Mesothelial cell of epicardium (in vitro differentiated cells): Measurements from ENCODE around the gene LYPD8. TPM values are rescaled to one million over a fixed set of nuclear protein-coding genes. Genes with fewer than 3 reads are reported as not detected.

ENCODE experiments used
- DNase-seq, 2 experiments: peaks; one replicate each; pipeline ENCODE4 v3.0.0; 2021; ENCODE audit warnings: low spot score in 2 of 2; ENCODE audit not compliant: unreplicated experiment in 2 of 2
- H3K27ac Mint-ChIP-seq: 2 replicates; pipeline ENCODE4 v1.8.0; 2021; ENCODE audit warnings: mixed read lengths
- H3K27me3 Mint-ChIP-seq: 2 replicates; pipeline ENCODE4 v1.8.0; 2021; ENCODE audit warnings: low read depth, mixed read lengths
- H3K36me3 Mint-ChIP-seq: 2 replicates; pipeline ENCODE4 v1.8.0; 2021; ENCODE audit warnings: mixed read lengths
- H3K4me1 Mint-ChIP-seq: 2 replicates; pipeline ENCODE4 v1.8.0; 2021; ENCODE audit warnings: mixed read lengths
- H3K4me3 Mint-ChIP-seq: 2 replicates; pipeline ENCODE4 v1.8.0; 2021; ENCODE audit warnings: mild to moderate bottlenecking, moderate library complexity, mixed read lengths
- H3K9me3 Mint-ChIP-seq: 2 replicates; pipeline ENCODE4 v1.8.0; 2021; ENCODE audit warnings: mixed read lengths
- total RNA-seq: library from RNA; stranded (reverse); gene quantifications from 3 replicates; pipeline ENCODE4 v1.2.1, GENCODE V29; 2021
- TF ChIP-seq, protein P1 (sequence below): fragments of 200-600 bp; sonication (generic); IDR thresholded peaks from one replicate; pipeline ENCODE4 v1.5.0; 2021; ENCODE audit warnings: antibody characterized with exemption; ENCODE audit not compliant: unreplicated experiment

The LYPD8 gene
- total RNA-seq, 1 donor from 2014 or later, result not detected

DNA sequence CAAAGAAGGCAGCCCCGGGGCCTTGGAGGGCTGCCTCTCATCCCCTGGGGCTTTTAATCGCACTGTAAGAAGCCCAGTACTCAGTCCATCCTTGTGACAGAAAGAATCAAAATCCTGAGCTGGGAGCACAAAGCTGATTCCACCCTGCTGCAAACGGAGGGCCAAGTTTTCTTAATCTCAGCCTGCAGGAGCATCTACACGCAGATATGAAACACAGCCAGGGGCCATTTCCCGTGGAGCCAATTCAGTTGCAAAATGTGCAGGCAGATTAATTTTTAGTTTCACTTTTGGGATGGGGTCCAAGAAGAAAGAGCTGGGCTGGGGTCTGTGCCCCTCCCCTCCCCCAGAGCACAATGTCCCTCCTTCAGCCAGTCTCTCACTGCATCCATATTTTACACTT, 4.4 kb downstream of the LYPD8 start:
- no peak overlapping the region for H3K4me3 Mint-ChIP-seq
- H3K9me3 Mint-ChIP-seq, result peaks cover 34% of the 10 kb centered on the region

GRCh38 chr1:248750496-248750895, 5.1 kb downstream of the LYPD8 start:
- Mint-ChIP-seq H3K4me3 (no peak overlapping the region), H3K9me3 (peaks cover 38% of the 10 kb centered on the region), H3K4me1 (no peaks in the 10 kb centered on the region), H3K27me3 (no peaks in the 10 kb centered on the region), H3K36me3 (peaks cover 3% of the 10 kb centered on the region), H3K27ac (no peak overlapping the region)
- no peak for DNase-seq
- TF ChIP-seq, protein P1, sequence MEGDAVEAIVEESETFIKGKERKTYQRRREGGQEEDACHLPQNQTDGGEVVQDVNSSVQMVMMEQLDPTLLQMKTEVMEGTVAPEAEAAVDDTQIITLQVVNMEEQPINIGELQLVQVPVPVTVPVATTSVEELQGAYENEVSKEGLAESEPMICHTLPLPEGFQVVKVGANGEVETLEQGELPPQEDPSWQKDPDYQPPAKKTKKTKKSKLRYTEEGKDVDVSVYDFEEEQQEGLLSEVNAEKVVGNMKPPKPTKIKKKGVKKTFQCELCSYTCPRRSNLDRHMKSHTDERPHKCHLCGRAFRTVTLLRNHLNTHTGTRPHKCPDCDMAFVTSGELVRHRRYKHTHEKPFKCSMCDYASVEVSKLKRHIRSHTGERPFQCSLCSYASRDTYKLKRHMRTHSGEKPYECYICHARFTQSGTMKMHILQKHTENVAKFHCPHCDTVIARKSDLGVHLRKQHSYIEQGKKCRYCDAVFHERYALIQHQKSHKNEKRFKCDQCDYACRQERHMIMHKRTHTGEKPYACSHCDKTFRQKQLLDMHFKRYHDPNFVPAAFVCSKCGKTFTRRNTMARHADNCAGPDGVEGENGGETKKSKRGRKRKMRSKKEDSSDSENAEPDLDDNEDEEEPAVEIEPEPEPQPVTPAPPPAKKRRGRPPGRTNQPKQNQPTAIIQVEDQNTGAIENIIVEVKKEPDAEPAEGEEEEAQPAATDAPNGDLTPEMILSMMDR, result no peak

More for the DNA sequence above, 4.4 kb downstream of the LYPD8 start:
- Mint-ChIP-seq H3K4me1 (no peaks in the 10 kb centered on the region), H3K27ac (no peak overlapping the region), H3K27me3 (no peaks in the 10 kb centered on the region), H3K36me3 (peaks cover 2% of the 10 kb centered on the region)
- DNase-seq, result no peak
- TF ChIP-seq, protein P1, result no peak

- no peaks in the 10 kb centered on the region for H3K4me1 Mint-ChIP-seq
- no peak for DNase-seq
- H3K27ac Mint-ChIP-seq, result no peak overlapping the region
- peaks cover 3% of the 10 kb centered on the region for H3K36me3 Mint-ChIP-seq
- TF ChIP-seq, protein P1, result no peak
- H3K9me3 Mint-ChIP-seq, result peaks cover 48% of the 10 kb centered on the region
- no peaks in the 10 kb centered on the region for H3K27me3 Mint-ChIP-seq
- no peak overlapping the region for H3K4me3 Mint-ChIP-seq
Observed at GRCh38 chr1:248748211-248748610, 7.3 kb downstream of the LYPD8 start.

- TF ChIP-seq, protein P1, result no peak
- DNase-seq, result no peak
- no peaks in the 10 kb centered on the region for H3K27me3 Mint-ChIP-seq
- H3K4me3 Mint-ChIP-seq, result no peak overlapping the region
- peaks cover 4% of the 10 kb centered on the region for H3K36me3 Mint-ChIP-seq
- H3K27ac Mint-ChIP-seq, result no peak overlapping the region
- H3K4me1 Mint-ChIP-seq, result no peaks in the 10 kb centered on the region
- H3K9me3 Mint-ChIP-seq, result peaks cover 57% of the 10 kb centered on the region
Observed at GRCh38 chr1:248740876-248741275, 14.7 kb downstream of the LYPD8 start.

DNA sequence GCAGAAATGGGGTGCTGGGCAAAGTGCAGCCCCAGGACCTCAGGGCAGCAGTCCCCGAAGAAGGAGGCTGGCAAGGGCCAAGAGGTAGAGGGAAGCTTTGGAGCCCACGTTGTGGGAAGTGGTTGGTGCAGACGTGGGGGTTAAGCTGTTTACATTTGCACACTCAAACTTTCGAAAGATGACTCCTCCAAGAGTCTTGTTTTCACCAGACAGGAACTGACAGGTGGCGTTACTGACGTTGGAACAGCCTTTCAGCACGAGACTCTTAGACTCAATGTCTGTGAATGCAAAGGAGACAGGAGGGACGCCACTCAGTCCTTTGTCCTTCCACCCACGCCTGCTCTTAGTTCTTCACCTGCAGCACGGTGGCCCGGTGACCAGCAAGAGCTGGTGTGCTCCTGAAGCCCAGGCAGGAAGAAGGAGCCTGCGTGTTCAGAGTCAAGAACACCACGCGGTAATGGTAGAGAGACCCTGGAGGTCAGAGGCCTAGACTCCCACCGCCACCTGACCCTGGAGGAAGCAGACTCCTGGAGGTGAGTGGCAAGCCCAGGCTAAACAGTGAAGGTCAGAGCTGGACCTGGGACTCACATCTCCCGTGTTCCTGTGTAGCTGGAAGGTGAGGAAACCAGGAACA, 15.9 kb downstream of the LYPD8 start:
- no peak overlapping the region for H3K4me3 Mint-ChIP-seq
- H3K27me3 Mint-ChIP-seq, result no peaks in the 10 kb centered on the region
- H3K4me1 Mint-ChIP-seq, result no peaks in the 10 kb centered on the region
- DNase-seq, result no peak
- peaks cover 4% of the 10 kb centered on the region for H3K36me3 Mint-ChIP-seq
- H3K9me3 Mint-ChIP-seq, result peaks cover 55% of the 10 kb centered on the region
- TF ChIP-seq, protein P1, result no peak
- no peak overlapping the region for H3K27ac Mint-ChIP-seq

DNA sequence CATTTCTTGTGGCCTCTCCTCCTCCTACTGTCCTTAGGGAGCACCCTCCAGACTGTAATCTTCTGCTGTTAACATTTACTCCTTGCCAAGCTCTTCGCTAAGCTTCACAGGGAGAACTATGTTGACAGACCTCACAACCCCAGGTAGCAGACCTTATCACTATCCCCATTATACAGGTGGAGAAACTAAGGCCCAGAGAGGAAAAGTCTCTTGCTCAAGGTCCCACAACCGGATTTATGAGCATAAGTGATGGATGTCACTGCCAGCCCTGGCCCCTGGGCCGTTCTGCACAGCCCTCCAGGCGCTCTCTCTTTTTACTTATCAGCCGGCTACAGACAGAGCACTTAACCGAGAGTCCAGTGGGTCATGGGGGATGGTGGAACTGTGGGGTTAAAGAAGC, 18.1 kb downstream of the LYPD8 start:
- H3K27me3 Mint-ChIP-seq, result no peaks in the 10 kb centered on the region
- no peak for DNase-seq
- H3K4me1 Mint-ChIP-seq, result no peaks in the 10 kb centered on the region
- H3K27ac Mint-ChIP-seq, result no peak overlapping the region
- H3K36me3 Mint-ChIP-seq, result peaks cover 4% of the 10 kb centered on the region
- TF ChIP-seq, protein P1, result no peak
- peaks cover 66% of the 10 kb centered on the region for H3K9me3 Mint-ChIP-seq
- no peak overlapping the region for H3K4me3 Mint-ChIP-seq
